Neuronal stem cell (in vitro differentiated cells): ENCODE results near the gene TCL1B.
"Not testable (repeated sequence)": the region's sequence is repeated elsewhere in the genome, so short reads cannot be mapped to it uniquely, and the experiment has no call there.

Experiments used
- DNase-seq: peaks from one replicate; pipeline ENCODE4 v3.0.0-alpha.2; 2013; ENCODE audit warnings: low spot score
- H2AFZ ChIP-seq: one replicate; pipeline ENCODE4 v1.6.1; 2013; ENCODE audit warnings: mild to moderate bottlenecking, low read length, inconsistent platforms
- H2AK5ac ChIP-seq: 2 replicates; pipeline ENCODE4 v1.6.1; 2013; ENCODE audit warnings: low read depth, mild to moderate bottlenecking, inconsistent platforms, low read length, moderate library complexity, mixed read lengths
- H2BK120ac ChIP-seq: 2 replicates; pipeline ENCODE4 v1.6.1; 2013; ENCODE audit warnings: low read depth, mild to moderate bottlenecking, inconsistent platforms, low read length, moderate library complexity, mixed read lengths
- H2BK12ac ChIP-seq: one replicate; pipeline ENCODE4 v1.6.1; 2013; ENCODE audit warnings: low read length, inconsistent platforms
- H2BK15ac ChIP-seq: 2 replicates; pipeline ENCODE4 v1.6.1; 2013; ENCODE audit warnings: mild to moderate bottlenecking, low read length, inconsistent platforms, mixed read lengths
- H2BK5ac ChIP-seq: one replicate; pipeline ENCODE4 v1.6.1; 2013; ENCODE audit warnings: inconsistent platforms, mild to moderate bottlenecking, low read length, moderate library complexity
- H3K14ac ChIP-seq: one replicate; pipeline ENCODE4 v1.6.1; 2013; ENCODE audit warnings: low read length, inconsistent platforms
- H3K18ac ChIP-seq: 2 replicates; pipeline ENCODE4 v1.6.1; 2013; ENCODE audit warnings: low read length, inconsistent platforms
- H3K23ac ChIP-seq: 2 replicates; pipeline ENCODE4 v1.6.1; 2013; ENCODE audit warnings: low read depth, mild to moderate bottlenecking, mixed read lengths, low read length, inconsistent platforms; ENCODE audit not compliant: poor library complexity
- H3K27ac ChIP-seq: replicated peaks from 3 replicates; pipeline ENCODE4 v1.5.1; 2013; ENCODE audit warnings: low read length, inconsistent platforms
- H3K27me3 ChIP-seq, 3 experiments: 2 replicates each; pipeline ENCODE4 v1.6.1; 2013; ENCODE audit warnings: low read length in 3 of 3, mild to moderate bottlenecking in 2 of 3, inconsistent platforms in 1 of 3, low read depth in 1 of 3, mixed read lengths in 1 of 3, moderate library complexity in 1 of 3; ENCODE audit not compliant: control insufficient read depth in 3 of 3, insufficient read depth in 3 of 3
- H3K36me3 ChIP-seq, 2 donors: replicated peaks in 1 of 2; 2 replicates each; pipeline ENCODE4 v1.6.1; 2013; ENCODE audit warnings: low read length in 2 of 2; ENCODE audit not compliant: control insufficient read depth in 2 of 2, insufficient read depth in 2 of 2
- H3K4ac ChIP-seq: 2 replicates; pipeline ENCODE4 v1.6.1; 2013; ENCODE audit warnings: inconsistent platforms, mild to moderate bottlenecking, low read length, moderate library complexity
- H3K4me1 ChIP-seq, 2 donors: 1 replicate in 1 of 2; 2 replicates in 1 of 2; pipeline ENCODE4 v1.6.1; 2013; ENCODE audit warnings: low read length in 2 of 2, low read depth in 1 of 2; ENCODE audit not compliant: control insufficient read depth in 2 of 2, insufficient read depth in 1 of 2
- H3K4me2 ChIP-seq: one replicate; pipeline ENCODE4 v1.6.1; 2013; ENCODE audit warnings: mild to moderate bottlenecking, low read length, inconsistent platforms; ENCODE audit not compliant: insufficient read depth, poor library complexity, severe bottlenecking
- H3K4me3 ChIP-seq, 2 donors: 2 replicates each; pipeline ENCODE4 v1.5.1; 2013; ENCODE audit warnings: low read length in 2 of 2, mild to moderate bottlenecking in 2 of 2, inconsistent platforms in 1 of 2, moderate library complexity in 1 of 2
- H3K79me1 ChIP-seq: one replicate; pipeline ENCODE4 v1.6.1; 2013; ENCODE audit warnings: low read depth, mild to moderate bottlenecking, inconsistent platforms, low read length, moderate library complexity
- H3K9ac ChIP-seq: one replicate; pipeline ENCODE4 v1.6.1; 2013; ENCODE audit warnings: mild to moderate bottlenecking, low read depth, low read length, inconsistent platforms; ENCODE audit not compliant: poor library complexity
- H3K9me3 ChIP-seq, 2 donors: replicated peaks in 1 of 2; 2 replicates each; pipeline versions ENCODE3 to v1.6.1; 2013; ENCODE audit warnings: low read length in 2 of 2, mild to moderate bottlenecking in 2 of 2, inconsistent platforms in 1 of 2, low read depth in 1 of 2, mixed read lengths in 1 of 2, moderate library complexity in 1 of 2; ENCODE audit not compliant: control insufficient read depth in 2 of 2, insufficient read depth in 1 of 2
- H4K8ac ChIP-seq: one replicate; pipeline ENCODE4 v1.6.1; 2013; ENCODE audit warnings: low read depth, mild to moderate bottlenecking, inconsistent platforms, low read length, moderate library complexity
- H4K91ac ChIP-seq: one replicate; pipeline ENCODE4 v1.6.1; 2013; ENCODE audit warnings: low read length, low read depth, mild to moderate bottlenecking, inconsistent platforms; ENCODE audit not compliant: poor library complexity
- WGBS, 2 donors: extraction: QIAGEN DNeasy Blood & Tissue Kit; methylation state at CpG; one replicate each; pipeline ENCODE4 v1.1.7; 2013; ENCODE audit warnings: missing lambda C conversion rate in 2 of 2, mixed read lengths in 1 of 2; ENCODE audit not compliant: insufficient read length in 2 of 2, insufficient replicate concordance in 1 of 2; ENCODE audit errors: extremely low coverage in 2 of 2; 5-methylcytosine and 5-hydroxymethylcytosine counted together

TCL1B gene

GRCh38 chr14:95727056-95727700, 41.0 kb downstream of the TCL1B start:
- H3K36me3 ChIP-seq, result no peaks in the 10 kb centered on the region
- H3K23ac ChIP-seq, result no peak overlapping the region
- H3K14ac ChIP-seq, result no peak overlapping the region
- H3K4me3 ChIP-seq, result no peak overlapping the region
- H2BK15ac ChIP-seq, result no peak overlapping the region
- no peak overlapping the region for H4K8ac ChIP-seq
- no peak overlapping the region for H3K4me2 ChIP-seq
- H3K79me1 ChIP-seq, result no peaks in the 10 kb centered on the region
- no CpG with 5 or more reads among the region's 6 CpGs for WGBS, 2 donors
- H3K9me3 ChIP-seq, result no peaks in the 10 kb centered on the region
- H3K4ac ChIP-seq, result no peak overlapping the region
- H3K18ac ChIP-seq, result no peak overlapping the region
- no peak overlapping the region for H2BK5ac ChIP-seq
- H4K91ac ChIP-seq, result no peak overlapping the region
- H3K4me1 ChIP-seq, result no peaks in the 10 kb centered on the region
- no peak overlapping the region for H3K27ac ChIP-seq
- no peak for DNase-seq
- no peak overlapping the region for H3K9ac ChIP-seq
- H2AK5ac ChIP-seq, result no peak overlapping the region
- H2BK120ac ChIP-seq, result no peak overlapping the region
- no peak overlapping the region for H2AFZ ChIP-seq
- no peak overlapping the region for H2BK12ac ChIP-seq
- H3K27me3 ChIP-seq, result no peaks in the 10 kb centered on the region

DNA sequence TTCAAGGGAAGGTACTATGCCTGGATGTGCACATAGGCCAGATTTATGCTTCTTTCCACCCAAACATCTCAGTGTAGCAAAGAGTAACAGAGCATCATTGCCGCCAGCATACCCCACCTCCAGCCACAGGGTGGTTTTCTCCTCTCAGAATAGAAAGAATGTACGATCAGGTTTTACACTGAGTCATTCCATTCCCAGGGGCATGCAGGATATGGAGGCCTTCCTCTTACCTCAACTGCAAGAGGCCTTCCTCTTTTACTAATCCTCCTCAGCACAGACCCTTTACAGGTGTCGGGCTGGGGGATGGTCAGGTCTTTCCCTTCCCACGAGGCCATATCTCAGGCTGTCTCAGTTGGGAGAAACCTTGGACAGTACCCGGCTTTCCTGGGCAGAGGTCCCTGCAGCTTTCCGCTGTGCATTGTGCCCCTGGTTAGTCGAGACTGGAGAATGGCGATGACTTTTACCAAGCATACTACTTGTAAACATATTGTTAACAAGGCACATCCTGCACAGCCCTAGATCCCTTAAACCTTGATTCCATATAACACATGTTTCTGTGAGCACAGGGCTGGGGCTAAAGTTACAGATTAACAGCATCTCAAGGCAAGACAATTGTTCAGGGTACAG, 43.3 kb downstream of the TCL1B start:
- WGBS, 2 donors, result no CpG with 5 or more reads among the region's 8 CpGs
- H3K4me2 ChIP-seq, H3K4me3 ChIP-seq, H3K4me1 ChIP-seq, H4K8ac ChIP-seq, DNase-seq, H2BK12ac ChIP-seq, H3K23ac ChIP-seq, H3K79me1 ChIP-seq, H3K9me3 ChIP-seq, H4K91ac ChIP-seq, H2BK5ac ChIP-seq, H3K27me3 ChIP-seq, H3K14ac ChIP-seq, H2AFZ ChIP-seq, H3K36me3 ChIP-seq, H2AK5ac ChIP-seq, H2BK120ac ChIP-seq, H3K27ac ChIP-seq, H3K9ac ChIP-seq, H3K18ac ChIP-seq, H2BK15ac ChIP-seq, H3K4ac ChIP-seq: not testable (repeated sequence)

GRCh38 chr14:95730126-95730525, 43.9 kb downstream of the TCL1B start:
- H3K36me3 ChIP-seq, result no peaks in the 10 kb centered on the region
- WGBS, 2 donors, result 100% methylated on average over 2 of the region's 5 CpGs; no CpG with 5 or more reads in 1 of the 2 donors

GRCh38 chr14:95733212-95733611, 47.0 kb downstream of the TCL1B start:
- no peaks in the 10 kb centered on the region for H3K9me3 ChIP-seq
- H3K18ac ChIP-seq, result no peak overlapping the region
- no peaks in the 10 kb centered on the region for H3K79me1 ChIP-seq
- H3K23ac ChIP-seq, result no peak overlapping the region
- no peak overlapping the region for H4K8ac ChIP-seq
- H3K27me3 ChIP-seq, result no peaks in the 10 kb centered on the region
- H3K4me2 ChIP-seq, result no peak overlapping the region
- no peak overlapping the region for H3K27ac ChIP-seq
- no peaks in the 10 kb centered on the region for H3K4me1 ChIP-seq
- no peak overlapping the region for H2BK120ac ChIP-seq
- H3K4me3 ChIP-seq, result no peak overlapping the region
- DNase-seq, result no peak
- H2BK15ac ChIP-seq, result no peak overlapping the region
- no CpG with 5 or more reads among the region's 1 CpG for WGBS, 2 donors
- no peak overlapping the region for H3K9ac ChIP-seq
- H2BK12ac ChIP-seq, result no peak overlapping the region
- H3K14ac ChIP-seq, result no peak overlapping the region
- H3K4ac ChIP-seq, result no peak overlapping the region
- H3K36me3 ChIP-seq, result no peaks in the 10 kb centered on the region
- no peak overlapping the region for H2AK5ac ChIP-seq
- no peak overlapping the region for H2AFZ ChIP-seq
- no peak overlapping the region for H4K91ac ChIP-seq
- no peak overlapping the region for H2BK5ac ChIP-seq

More at GRCh38 chr14:95730126-95730525, 43.9 kb downstream of the TCL1B start:
- Histone ChIP-seq H2BK120ac (no peak overlapping the region), H3K14ac (no peak overlapping the region), H3K79me1 (no peaks in the 10 kb centered on the region), H3K4me2 (no peak overlapping the region), H2BK5ac (no peak overlapping the region), H3K9me3 (no peaks in the 10 kb centered on the region), H2AFZ (no peak overlapping the region), H3K23ac (no peak overlapping the region), H4K8ac (no peak overlapping the region), H3K27ac (no peak overlapping the region), H3K4me3 (no peak overlapping the region), H3K9ac (no peak overlapping the region), H2BK15ac (no peak overlapping the region), H3K18ac (no peak overlapping the region), H3K4me1 (no peaks in the 10 kb centered on the region), H4K91ac (no peak overlapping the region), H2AK5ac (no peak overlapping the region), H3K4ac (no peak overlapping the region), H3K27me3 (no peaks in the 10 kb centered on the region), H2BK12ac (no peak overlapping the region)
- DNase-seq, result no peak
